ENCODE results near the gene TESK1.
"Not testable (repeated sequence)": the region's sequence is repeated elsewhere in the genome, so short reads cannot be mapped to it uniquely, and the experiment has no call there.

TESK1 gene

GRCh38 chr9:35615981-35616680, 11.1 kb downstream of the TESK1 start:
- no peak for FAIRE-seq
- no peak for DNase-seq (ENCODE audit: low spot score)

GRCh38 chr9:35616681-35617459, 11.8 kb downstream of the TESK1 start:
- DNase-seq (ENCODE audit: low spot score), result no peak
- no peak for FAIRE-seq

GRCh38 chr9:35617548-35617947, 12.5 kb downstream of the TESK1 start:
- FAIRE-seq (no peak), DNase-seq (ENCODE audit: low spot score) (no peak)

DNA sequence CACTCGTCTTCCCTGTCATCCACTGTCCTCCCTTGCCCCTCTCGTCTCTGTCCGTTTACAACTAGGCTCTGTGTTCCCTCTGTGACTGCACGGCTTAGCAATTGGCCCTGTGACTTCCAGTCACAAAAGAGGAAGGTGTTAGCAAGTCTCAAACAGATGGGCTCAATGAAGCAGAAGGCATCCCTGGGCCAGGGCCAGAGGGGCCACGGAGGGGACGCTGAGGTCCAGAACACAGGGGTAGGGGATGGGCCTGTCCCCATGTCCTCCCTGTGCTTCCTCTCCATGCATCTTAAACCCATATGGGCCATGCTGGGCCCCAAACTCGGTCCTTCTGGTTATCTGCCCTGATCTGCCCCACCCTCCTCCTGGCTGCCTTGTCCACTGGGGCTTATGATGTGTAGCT, 13.3 kb downstream of the TESK1 start, which contains the start of gene CD72:
Gene CD72, minus strand, starts transcription at position 89 of the 403 bp plus-strand sequence. CDS start 110 bp downstream, outside the sequence.
- FAIRE-seq (no peak), DNase-seq (ENCODE audit: low spot score) (no peak)

DNA sequence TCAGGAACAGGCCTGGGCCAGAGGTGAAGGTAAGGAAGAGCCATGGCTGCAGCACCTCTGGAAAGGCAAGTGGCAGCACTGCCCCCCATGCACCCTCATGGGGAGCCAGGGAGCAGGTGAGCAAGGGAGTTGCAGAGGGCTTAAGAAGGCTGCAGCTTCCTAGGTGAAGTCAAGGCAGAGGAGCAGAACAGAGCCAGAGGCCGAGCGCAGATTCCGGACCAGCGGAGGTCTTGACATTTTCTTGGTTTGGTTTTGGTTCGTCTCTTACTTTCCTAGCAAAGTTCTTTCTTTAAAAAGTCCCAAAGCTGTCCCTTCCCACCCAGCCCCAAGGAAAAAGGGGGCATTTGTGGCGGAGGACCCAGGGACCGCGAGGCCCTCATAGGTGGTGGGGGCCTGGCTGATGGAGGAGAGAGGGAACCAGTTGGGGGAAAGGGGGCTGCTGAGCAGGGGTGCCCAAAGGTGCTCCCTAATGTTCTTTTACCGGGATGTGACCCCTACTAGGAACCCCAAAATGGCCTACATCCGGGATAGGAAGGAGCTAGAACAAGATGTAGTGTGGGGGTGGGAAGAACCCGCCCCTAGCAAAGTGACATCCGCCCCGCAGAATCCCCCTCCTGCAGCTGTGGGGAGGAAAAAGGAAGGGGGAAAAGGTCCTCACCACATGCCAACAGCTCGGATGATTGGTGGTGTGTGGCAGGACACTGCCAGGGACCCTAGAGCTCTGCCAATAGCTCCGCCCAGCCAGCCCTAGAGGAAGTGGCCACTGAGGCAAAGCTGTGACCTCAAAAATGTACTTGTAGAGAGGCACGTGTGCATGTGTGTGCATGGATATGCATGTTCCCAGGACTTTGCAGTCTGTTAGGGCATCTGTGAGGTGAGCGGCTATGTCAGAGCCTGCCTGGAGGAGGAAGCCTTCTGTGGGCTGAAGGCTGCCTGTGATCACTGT, 14.1 kb downstream of the TESK1 start:
- FAIRE-seq (no peak), DNase-seq (ENCODE audit: low spot score) (no peak)

GRCh38 chr9:35619800-35620158, 14.7 kb downstream of the TESK1 start:
- FAIRE-seq (no peak), DNase-seq (ENCODE audit: low spot score) (no peak)

- no peak for FAIRE-seq
- no peak for DNase-seq (ENCODE audit: low spot score)
These were observed 22.5 kb downstream of the TESK1 start for GRCh38 chr9:35627575-35627974.

DNA sequence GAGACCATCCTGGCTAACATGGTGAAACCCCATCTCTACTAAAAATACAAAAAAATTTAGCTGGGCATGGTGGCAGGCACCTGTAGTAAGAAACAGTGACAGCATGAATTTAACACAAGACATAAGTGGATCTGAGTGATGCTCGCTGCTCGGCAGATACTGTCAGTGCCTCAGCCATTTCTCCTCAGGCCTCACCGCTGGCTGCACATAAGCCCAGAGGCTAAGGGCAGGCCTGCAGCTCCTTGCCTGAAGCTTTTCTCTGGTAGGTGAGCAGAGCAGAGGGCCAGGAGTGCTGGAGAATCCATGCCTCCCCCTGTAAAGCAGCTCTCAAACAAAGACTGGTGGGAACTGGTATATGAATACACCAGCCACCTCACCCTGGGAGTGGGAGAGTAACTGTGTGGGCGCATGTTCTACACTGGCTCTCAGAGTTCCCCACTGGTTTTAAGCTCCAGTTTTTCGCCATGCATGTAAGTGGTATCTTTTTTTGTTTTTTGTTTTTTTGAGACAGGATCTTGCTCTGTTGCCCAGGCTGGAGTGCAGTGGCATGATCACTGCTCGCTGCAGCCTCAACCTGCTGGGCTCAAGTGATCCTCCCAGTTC, 23.4 kb downstream of the TESK1 start:
- no peak for DNase-seq (ENCODE audit: low spot score)
- no peak for FAIRE-seq

DNA sequence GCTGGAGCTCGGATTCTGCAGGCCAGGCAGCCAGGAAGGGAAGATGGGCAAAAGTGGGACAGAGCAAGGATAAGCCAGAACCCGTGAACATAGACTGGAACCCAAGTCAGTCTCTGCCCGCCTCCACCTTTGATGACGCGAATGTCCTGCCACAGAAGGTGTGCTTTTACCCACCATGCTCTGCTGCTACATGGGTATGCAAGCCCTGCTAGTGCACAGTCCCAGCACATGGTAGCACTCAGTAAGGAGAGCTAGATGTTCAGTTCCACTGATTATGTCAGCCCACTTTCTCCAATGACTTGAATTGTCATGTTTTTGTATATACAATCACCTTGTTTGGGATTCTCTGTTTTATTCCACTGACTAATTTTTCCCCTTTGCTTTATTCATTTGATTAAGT, 24.5 kb downstream of the TESK1 start:
- DNase-seq (ENCODE audit: low spot score), result no peak
- FAIRE-seq, result no peak

DNA sequence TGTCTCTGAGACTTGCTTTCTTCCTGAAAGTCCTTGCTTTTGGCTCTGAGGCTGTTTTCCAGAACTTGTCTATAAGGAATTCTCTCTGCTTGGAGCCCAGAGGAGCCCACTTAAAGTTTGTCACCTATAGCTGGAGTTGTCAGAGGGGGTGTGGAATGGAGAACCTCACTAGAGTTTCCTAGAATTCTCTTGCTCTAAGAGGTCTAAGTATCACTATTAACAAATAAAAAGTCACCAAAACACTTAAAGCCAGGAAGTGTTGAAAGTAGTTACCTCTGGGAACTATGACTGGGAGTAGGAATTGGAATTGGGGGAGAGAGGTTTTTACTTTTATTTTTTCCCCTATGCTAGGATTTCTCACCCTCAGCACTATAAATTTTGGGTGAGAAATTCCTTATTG, 30.7 kb downstream of the TESK1 start:
- FAIRE-seq, result no peak
- no peak for DNase-seq (ENCODE audit: low spot score)

- FAIRE-seq (no peak), DNase-seq (ENCODE audit: low spot score) (no peak)
These were observed 31.2 kb downstream of the TESK1 start for GRCh38 chr9:35636135-35636876.

DNA sequence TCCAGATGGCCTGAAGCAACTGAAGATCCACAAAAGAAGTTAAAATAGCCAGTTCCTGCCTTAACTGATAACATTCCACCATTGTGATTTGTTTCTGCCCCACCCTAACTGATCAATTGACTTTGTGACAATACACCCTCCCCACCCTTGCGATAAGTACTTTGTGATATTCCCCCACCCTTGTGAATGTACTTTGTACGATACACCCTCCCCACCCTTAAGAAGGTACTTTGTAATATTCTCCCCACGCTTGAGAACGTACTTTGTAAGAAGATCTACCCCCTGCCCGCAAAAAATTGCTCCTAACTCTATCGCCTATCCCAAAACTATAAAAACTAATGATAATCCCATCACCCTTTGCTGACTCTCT, 31.8 kb downstream of the TESK1 start:
- not testable (repeated sequence) for DNase-seq (ENCODE audit: low spot score); FAIRE-seq

DNA sequence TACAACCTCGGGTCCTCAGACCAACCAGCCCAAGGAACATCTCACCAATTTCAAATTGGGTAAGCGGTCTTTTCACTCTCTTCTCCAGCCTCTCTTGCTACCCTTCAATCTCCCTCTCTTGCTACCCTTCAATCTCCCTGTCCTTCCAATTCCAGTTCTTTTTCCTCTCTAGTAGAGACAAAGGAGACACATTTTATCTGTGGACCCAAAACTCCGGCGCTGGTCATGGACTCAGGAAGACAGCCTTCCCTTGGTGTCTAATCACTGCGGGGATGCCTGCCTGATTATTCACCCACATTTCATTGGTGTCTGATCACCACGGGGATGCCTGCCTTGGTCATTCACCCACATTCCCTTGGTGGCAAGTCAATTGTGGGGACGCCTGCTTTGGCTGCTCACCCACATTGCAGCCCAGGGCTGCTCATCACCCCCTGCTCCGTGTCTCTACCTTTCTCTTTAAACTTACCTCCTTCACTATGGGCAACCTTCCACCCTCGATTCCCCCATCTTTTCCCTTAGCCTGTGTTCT, 32.4 kb downstream of the TESK1 start:
- not testable (repeated sequence) for DNase-seq (ENCODE audit: low spot score); FAIRE-seq

GRCh38 chr9:35638751-35639150, 33.7 kb downstream of the TESK1 start:
- DNase-seq (ENCODE audit: low spot score); FAIRE-seq: not testable (repeated sequence)

- FAIRE-seq, result not testable (repeated sequence)
These were observed 34.2 kb downstream of the TESK1 start for GRCh38 chr9:35639225-35639624.

DNA sequence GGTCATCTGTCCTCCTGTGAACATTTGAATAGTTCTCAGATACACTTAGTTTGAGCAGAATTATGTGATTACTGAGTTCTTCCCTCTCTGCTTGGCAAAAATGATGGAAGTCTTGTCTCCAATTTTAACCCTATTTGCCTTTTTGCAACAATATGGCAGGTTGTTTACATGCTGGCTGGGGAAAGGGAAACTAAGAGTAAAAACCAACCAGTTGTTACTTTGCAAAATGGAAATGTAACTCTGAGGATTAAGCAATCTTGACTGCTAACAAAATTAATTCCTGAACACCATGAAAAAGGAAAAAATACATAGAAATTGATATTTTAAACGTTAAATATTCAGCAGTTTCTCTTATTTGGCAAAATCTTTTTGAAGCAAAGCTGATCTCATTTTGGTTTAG, 34.6 kb downstream of the TESK1 start:
- DNase-seq (ENCODE audit: low spot score), result no peak
- FAIRE-seq, result no peak

More at GRCh38 chr9:35639225-35639624, 34.2 kb downstream of the TESK1 start:
- DNase-seq (ENCODE audit: low spot score), result not testable (repeated sequence)

DNA sequence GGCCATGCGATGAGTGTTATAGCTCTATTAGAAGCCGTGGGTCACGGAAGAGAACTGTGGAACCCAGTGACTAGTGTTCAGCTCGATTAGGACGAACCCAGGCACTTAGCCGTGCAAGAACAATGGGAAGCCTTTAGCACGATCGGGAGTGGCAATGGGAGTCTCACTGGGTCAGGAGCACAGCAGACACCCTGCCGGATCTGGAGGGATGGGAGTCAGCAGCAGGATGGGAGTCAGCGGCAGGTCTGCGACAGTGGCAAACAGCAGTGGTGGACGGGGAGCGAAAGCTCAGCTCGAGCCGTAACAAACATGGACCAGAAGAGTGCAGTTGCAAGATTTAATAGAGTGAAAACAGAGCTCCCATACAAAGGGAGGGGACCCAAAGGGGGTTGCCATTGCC, 35.4 kb downstream of the TESK1 start:
- FAIRE-seq; DNase-seq (ENCODE audit: low spot score): not testable (repeated sequence)

GRCh38 chr9:35641478-35641877, 36.4 kb downstream of the TESK1 start:
- DNase-seq (ENCODE audit: low spot score); FAIRE-seq: not testable (repeated sequence)

DNA sequence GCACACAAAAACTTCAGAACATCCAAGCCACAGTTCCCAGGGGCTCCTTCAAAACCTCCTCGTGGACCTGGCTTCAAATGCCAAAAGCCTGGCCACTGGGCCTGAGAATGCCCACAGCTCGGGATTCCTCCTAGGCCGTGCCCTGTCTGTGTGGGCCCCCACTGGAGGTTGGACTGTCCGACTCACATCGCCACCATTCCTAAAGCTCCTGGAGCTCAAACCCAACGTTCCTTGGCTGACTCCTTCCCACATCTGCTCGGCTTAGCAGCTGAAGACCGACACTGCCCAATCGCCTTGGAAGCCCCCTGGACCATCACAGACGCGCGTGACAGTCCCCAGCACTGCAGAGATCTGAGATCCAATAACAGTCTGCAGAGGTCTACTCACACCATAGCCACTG, 38.0 kb downstream of the TESK1 start:
- FAIRE-seq, result no peak

GRCh38 chr9:35645736-35646135, 40.7 kb downstream of the TESK1 start:
- not testable (repeated sequence) for DNase-seq (ENCODE audit: low spot score); FAIRE-seq

More for the DNA sequence above, 38.0 kb downstream of the TESK1 start:
- no peak for DNase-seq (ENCODE audit: low spot score)
